ENCODE measurements around the gene PIEZO2. TPM values are rescaled to one million over a fixed set of nuclear protein-coding genes. Genes with fewer than 3 reads are reported as not detected.

PIEZO2 gene
- total RNA-seq, 1 donor from 2014 or later, result 5.3 TPM

GRCh38 chr18:10927286-10927992 lies 221.9 kb downstream of the PIEZO2 start:
- Mint-ChIP-seq H3K27ac (ENCODE audit: unreplicated experiment) (peak overlapping the region; percentile 100), H3K36me3 (ENCODE audit: low read depth, unreplicated experiment) (no peaks in the 10 kb centered on the region), H3K27me3 (ENCODE audit: low read depth, unreplicated experiment) (no peaks in the 10 kb centered on the region), H3K9me3 (ENCODE audit: unreplicated experiment) (no peaks in the 10 kb centered on the region), H3K4me3 (ENCODE audit: unreplicated experiment) (peak overlapping the region; percentile 24), H3K4me1 (ENCODE audit: low read depth, unreplicated experiment) (peaks cover 51% of the 10 kb centered on the region)
- H2AFZ ChIP-seq (ENCODE audit: low read depth, low read length), result no peak overlapping the region
- H3K9me3 ChIP-seq (ENCODE audit: insufficient read depth, low read depth, low read length), result no peaks in the 10 kb centered on the region
- no peaks in the 10 kb centered on the region for H3K27me3 ChIP-seq (ENCODE audit: insufficient read depth, low read length)
- no peaks in the 10 kb centered on the region for H4K20me1 ChIP-seq (ENCODE audit: insufficient read depth, low read length)
- H3K79me2 ChIP-seq (ENCODE audit: insufficient read depth, low read length), result no peaks in the 10 kb centered on the region
- peaks cover 37% of the 10 kb centered on the region for H3K4me1 ChIP-seq (ENCODE audit: insufficient read depth, low read length)
- no peaks in the 10 kb centered on the region for H3K36me3 ChIP-seq (ENCODE audit: insufficient read depth, low read length)
- peak overlapping the region; percentile 78 for H3K9ac ChIP-seq (ENCODE audit: low read length)
- TF ChIP-seq CTCF (IDR thresholded peaks at IDR 0.05; ENCODE audit: insufficient read depth, low read depth, low read length) (no peak), EZH2 (IDR thresholded peaks at IDR 0.05; ENCODE audit: insufficient read depth, low read length) (no peak)
- H3K27ac ChIP-seq (ENCODE audit: low read depth, low read length), result peak overlapping the region; percentile 87
- H3K4me2 ChIP-seq (ENCODE audit: low read length), result peak overlapping the region; percentile 78
- DNase-seq (ENCODE audit: low read depth) (peak; percentile 87), FAIRE-seq (peak; percentile 32)
- peak overlapping the region; percentile 24 for H3K4me3 ChIP-seq (ENCODE audit: insufficient read depth, low read depth, low read length)

GRCh38 chr18:10926621-10927161 lies 222.7 kb downstream of the PIEZO2 start:
- Mint-ChIP-seq H3K36me3 (ENCODE audit: low read depth, unreplicated experiment) (no peaks in the 10 kb centered on the region), H3K27me3 (ENCODE audit: low read depth, unreplicated experiment) (no peaks in the 10 kb centered on the region), H3K9me3 (ENCODE audit: unreplicated experiment) (no peaks in the 10 kb centered on the region), H3K4me3 (ENCODE audit: unreplicated experiment) (no peak overlapping the region), H3K27ac (ENCODE audit: unreplicated experiment) (peak overlapping the region; percentile 100), H3K4me1 (ENCODE audit: low read depth, unreplicated experiment) (peaks cover 53% of the 10 kb centered on the region)
- H2AFZ ChIP-seq (ENCODE audit: low read depth, low read length), result peak overlapping the region; percentile 26
- no peaks in the 10 kb centered on the region for H3K27me3 ChIP-seq (ENCODE audit: insufficient read depth, low read length)
- H3K79me2 ChIP-seq (ENCODE audit: insufficient read depth, low read length), result no peaks in the 10 kb centered on the region
- DNase-seq (ENCODE audit: low read depth) (peak; percentile 68), FAIRE-seq (peak; percentile 76)
- peak overlapping the region; percentile 78 for H3K9ac ChIP-seq (ENCODE audit: low read length)
- H3K9me3 ChIP-seq (ENCODE audit: insufficient read depth, low read depth, low read length), result no peaks in the 10 kb centered on the region
- peaks cover 37% of the 10 kb centered on the region for H3K4me1 ChIP-seq (ENCODE audit: insufficient read depth, low read length)
- TF ChIP-seq EZH2 (IDR thresholded peaks at IDR 0.05; ENCODE audit: insufficient read depth, low read length) (no peak), CTCF (IDR thresholded peaks at IDR 0.05; ENCODE audit: insufficient read depth, low read depth, low read length) (no peak)
- peak overlapping the region; percentile 87 for H3K27ac ChIP-seq (ENCODE audit: low read depth, low read length)
- peak overlapping the region; percentile 78 for H3K4me2 ChIP-seq (ENCODE audit: low read length)
- peak overlapping the region; percentile 24 for H3K4me3 ChIP-seq (ENCODE audit: insufficient read depth, low read depth, low read length)
- H4K20me1 ChIP-seq (ENCODE audit: insufficient read depth, low read length), result no peaks in the 10 kb centered on the region
- no peaks in the 10 kb centered on the region for H3K36me3 ChIP-seq (ENCODE audit: insufficient read depth, low read length)

DNA sequence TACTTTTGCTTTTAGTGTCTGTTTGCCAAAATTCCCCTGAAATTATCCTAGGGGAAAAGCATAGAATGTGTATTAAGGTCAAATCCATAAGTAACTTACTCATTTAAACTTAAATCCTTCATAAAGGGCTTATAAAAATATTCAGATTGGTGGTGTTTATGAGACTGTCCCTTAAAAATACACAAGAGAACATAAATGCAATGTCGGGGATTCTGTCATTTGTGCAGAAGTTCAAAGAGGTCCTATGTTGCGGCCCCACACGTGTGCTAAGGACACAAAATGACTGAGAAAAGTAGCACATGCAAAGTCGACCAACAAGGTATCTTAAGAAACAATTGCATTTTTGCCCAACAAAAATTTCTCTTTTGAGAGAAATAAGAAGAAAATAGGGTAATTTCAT lies 225.1 kb downstream of the PIEZO2 start:
- no peaks in the 10 kb centered on the region for H3K79me2 ChIP-seq (ENCODE audit: insufficient read depth, low read length)
- peaks cover 1% of the 10 kb centered on the region for H3K27me3 Mint-ChIP-seq (ENCODE audit: low read depth, unreplicated experiment)
- no peak overlapping the region for H3K4me2 ChIP-seq (ENCODE audit: low read length)
- H3K9me3 ChIP-seq (ENCODE audit: insufficient read depth, low read depth, low read length), result no peaks in the 10 kb centered on the region
- no peaks in the 10 kb centered on the region for H3K36me3 Mint-ChIP-seq (ENCODE audit: low read depth, unreplicated experiment)
- peaks cover 53% of the 10 kb centered on the region for H3K4me1 Mint-ChIP-seq (ENCODE audit: low read depth, unreplicated experiment)
- H3K4me3 ChIP-seq (ENCODE audit: insufficient read depth, low read depth, low read length), result no peak overlapping the region
- peaks cover 36% of the 10 kb centered on the region for H3K4me1 ChIP-seq (ENCODE audit: insufficient read depth, low read length)
- FAIRE-seq, result no peak
- no peak for TF ChIP-seq EZH2 (IDR thresholded peaks at IDR 0.05; ENCODE audit: insufficient read depth, low read length)
- no peak for TF ChIP-seq CTCF (IDR thresholded peaks at IDR 0.05; ENCODE audit: insufficient read depth, low read depth, low read length)
- H3K9me3 Mint-ChIP-seq (ENCODE audit: unreplicated experiment), result no peaks in the 10 kb centered on the region
- no peaks in the 10 kb centered on the region for H3K36me3 ChIP-seq (ENCODE audit: insufficient read depth, low read length)
- no peak overlapping the region for H2AFZ ChIP-seq (ENCODE audit: low read depth, low read length)
- H3K9ac ChIP-seq (ENCODE audit: low read length), result no peak overlapping the region
- no peak for DNase-seq (ENCODE audit: low read depth)
- no peak overlapping the region for H3K4me3 Mint-ChIP-seq (ENCODE audit: unreplicated experiment)
- H3K27ac ChIP-seq (ENCODE audit: low read depth, low read length), result no peak overlapping the region
- no peaks in the 10 kb centered on the region for H3K27me3 ChIP-seq (ENCODE audit: insufficient read depth, low read length)
- H4K20me1 ChIP-seq (ENCODE audit: insufficient read depth, low read length), result no peaks in the 10 kb centered on the region
- H3K27ac Mint-ChIP-seq (ENCODE audit: unreplicated experiment), result no peak overlapping the region
